ENCODE results near the gene ITCH.

The ITCH gene

GRCh38 chr20:34514897-34515483, 151.9 kb downstream of the ITCH start:
- H3K9ac ChIP-seq (ENCODE audit: low read depth, low read length) = peak overlapping the region; percentile 82
- H4K20me1 ChIP-seq (ENCODE audit: insufficient read depth, low read length) = no peaks in the 10 kb centered on the region; the same call in 1 of the 2 replicates
- H3K27me3 ChIP-seq (ENCODE audit: insufficient read depth, low read length, poor library complexity) = no peaks in the 10 kb centered on the region
- peak overlapping the region; percentile 83 for H3K4me2 ChIP-seq (ENCODE audit: insufficient read depth, low read length)
- H2AFZ ChIP-seq (ENCODE audit: low read depth, low read length) = peak overlapping the region; percentile 99; the same call in 1 of the 2 replicates
- DNase-seq = no peak
- H3K4me1 ChIP-seq (ENCODE audit: insufficient read depth, low read length) = peaks cover 31% of the 10 kb centered on the region
- peaks cover 25% of the 10 kb centered on the region for H3K36me3 ChIP-seq (ENCODE audit: insufficient read depth, low read length)
- ATAC-seq (ENCODE audit: insufficient read depth, low read depth) = no peak
- no peak for TF ChIP-seq CTCF (IDR thresholded peaks at IDR 0.05; ENCODE audit: borderline replicate concordance, extremely low read depth, low read length, poor library complexity, severe bottlenecking)
- no peak for TF ChIP-seq EZH2 (IDR thresholded peaks at IDR 0.05; ENCODE audit: borderline replicate concordance, low read depth, low read length, severe bottlenecking)
- H3K4me3 ChIP-seq (ENCODE audit: low read depth in 1 of 2, low read length in 2 of 2) = peak overlapping the region in 1 of 2 experiments; percentile 73; a peak in 2 of 4 replicates
- H3K27ac ChIP-seq (ENCODE audit: low read length) = 0 out of 2 replicates have a peak overlapping the region, but pooled peaks have one; percentile 71
- H3K79me2 ChIP-seq (ENCODE audit: insufficient read depth, low read length) = peaks cover 38% of the 10 kb centered on the region
- no peaks in the 10 kb centered on the region for H3K9me3 ChIP-seq (ENCODE audit: insufficient read depth, low read length, severe bottlenecking)

GRCh38 chr20:34515484-34516246, 152.6 kb downstream of the ITCH start:
- H3K27me3 ChIP-seq (ENCODE audit: insufficient read depth, low read length, poor library complexity) = no peaks in the 10 kb centered on the region
- H4K20me1 ChIP-seq (ENCODE audit: insufficient read depth, low read length) = no peaks in the 10 kb centered on the region; the same call in 1 of the 2 replicates
- peak overlapping the region; percentile 71 for H3K27ac ChIP-seq (ENCODE audit: low read length)
- TF ChIP-seq CTCF (IDR thresholded peaks at IDR 0.05; ENCODE audit: borderline replicate concordance, extremely low read depth, low read length, poor library complexity, severe bottlenecking) (no peak), EZH2 (IDR thresholded peaks at IDR 0.05; ENCODE audit: borderline replicate concordance, low read depth, low read length, severe bottlenecking) (no peak)
- ATAC-seq (ENCODE audit: insufficient read depth, low read depth) (peak; percentile 23; the same call in 2 of the 3 replicates), DNase-seq (peak; percentile 58)
- peak overlapping the region; percentile 83 for H3K4me2 ChIP-seq (ENCODE audit: insufficient read depth, low read length)
- peaks cover 45% of the 10 kb centered on the region for H3K79me2 ChIP-seq (ENCODE audit: insufficient read depth, low read length)
- peak overlapping the region; percentile 82 for H3K9ac ChIP-seq (ENCODE audit: low read depth, low read length)
- H3K4me3 ChIP-seq (ENCODE audit: low read depth in 1 of 2, low read length in 2 of 2) = peak overlapping the region; percentile 57 to 73
- H2AFZ ChIP-seq (ENCODE audit: low read depth, low read length) = peak overlapping the region; percentile 99
- peaks cover 31% of the 10 kb centered on the region for H3K4me1 ChIP-seq (ENCODE audit: insufficient read depth, low read length)
- peaks cover 18% of the 10 kb centered on the region for H3K36me3 ChIP-seq (ENCODE audit: insufficient read depth, low read length)
- H3K9me3 ChIP-seq (ENCODE audit: insufficient read depth, low read length, severe bottlenecking) = no peaks in the 10 kb centered on the region

GRCh38 chr20:34516247-34517113, 153.4 kb downstream of the ITCH start, which contains the start of gene DYNLRB1:
DYNLRB1 (plus strand) TSS chr20:34516422; CDS start chr20:34516459, 37 bp downstream.
- peaks cover 53% of the 10 kb centered on the region for H3K79me2 ChIP-seq (ENCODE audit: insufficient read depth, low read length)
- peak; percentile 93 for ATAC-seq (ENCODE audit: insufficient read depth, low read depth)
- H3K27me3 ChIP-seq (ENCODE audit: insufficient read depth, low read length, poor library complexity) = no peaks in the 10 kb centered on the region
- H3K27ac ChIP-seq (ENCODE audit: low read length) = peak within 1 kb of the TSS; percentile 71
- H3K36me3 ChIP-seq (ENCODE audit: insufficient read depth, low read length) = peaks cover 10% of the 10 kb centered on the region
- H3K4me3 ChIP-seq (ENCODE audit: low read depth in 1 of 2, low read length in 2 of 2) = peak within 1 kb of the TSS; percentile 57 to 73
- peaks cover 31% of the 10 kb centered on the region for H3K4me1 ChIP-seq (ENCODE audit: insufficient read depth, low read length)
- peaks cover 2% of the 10 kb centered on the region for H4K20me1 ChIP-seq (ENCODE audit: insufficient read depth, low read length)
- H3K9ac ChIP-seq (ENCODE audit: low read depth, low read length) = peak within 1 kb of the TSS; percentile 82
- TF ChIP-seq CTCF (IDR thresholded peaks at IDR 0.05; ENCODE audit: borderline replicate concordance, extremely low read depth, low read length, poor library complexity, severe bottlenecking) (no peak), EZH2 (IDR thresholded peaks at IDR 0.05; ENCODE audit: borderline replicate concordance, low read depth, low read length, severe bottlenecking) (no peak)
- peak within 1 kb of the TSS; percentile 83 for H3K4me2 ChIP-seq (ENCODE audit: insufficient read depth, low read length)
- peak; percentile 95 for DNase-seq
- peak within 1 kb of the TSS; percentile 99 for H2AFZ ChIP-seq (ENCODE audit: low read depth, low read length)
- no peaks in the 10 kb centered on the region for H3K9me3 ChIP-seq (ENCODE audit: insufficient read depth, low read length, severe bottlenecking)
